Fibroblast of upper back skin (primary cell): ENCODE measurements around the gene NEK9.
"Not testable (repeated sequence)": the region's sequence is repeated elsewhere in the genome, so short reads cannot be mapped to it uniquely, and the experiment has no call there.

Source experiments
- DNase-seq: peaks from one replicate; pipeline ENCODE4 v3.0.0-alpha.2; 2013

Gene NEK9

DNA sequence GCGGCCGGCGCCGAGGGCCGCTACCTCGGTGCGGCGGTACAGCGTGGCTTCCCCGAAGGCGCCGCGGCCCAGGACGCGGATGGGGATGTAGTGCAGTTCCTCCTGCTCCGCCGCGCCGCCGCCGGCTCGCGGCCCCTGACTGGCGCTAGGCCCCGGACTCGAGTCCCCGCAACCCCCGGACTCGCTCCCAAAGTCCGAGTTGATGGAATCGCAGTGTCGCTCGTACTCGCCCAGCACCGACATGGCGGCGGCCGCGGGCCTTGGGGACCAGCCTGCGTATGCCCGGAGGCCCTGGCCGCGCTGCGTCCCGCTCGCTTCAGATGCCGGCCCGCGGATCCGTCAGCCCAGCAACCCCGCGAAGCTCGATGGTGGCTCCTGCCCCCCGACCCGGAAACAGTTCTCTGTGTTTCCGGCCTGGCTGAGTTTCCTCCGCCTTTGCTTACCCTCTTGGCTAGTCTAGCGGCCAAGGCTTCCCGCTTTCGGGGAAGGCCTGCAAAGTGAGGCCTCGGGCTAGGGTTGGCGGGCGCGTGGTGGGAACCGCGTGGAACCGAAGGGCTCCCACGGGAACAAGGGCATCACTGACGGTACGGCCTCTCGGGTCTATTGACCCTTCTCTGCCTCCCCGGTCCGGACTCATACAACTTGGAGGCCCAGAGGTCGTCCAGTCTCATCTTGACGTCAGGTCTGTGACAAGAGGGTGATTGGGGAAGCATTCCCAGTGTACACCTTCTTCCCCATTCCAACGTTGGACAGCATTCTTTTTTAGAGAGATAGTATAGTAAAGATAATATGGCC, at the start of gene NEK9:
Gene NEK9, minus strand, starts transcription at position 370 of the 795 bp plus-strand sequence. Its CDS starts 127 bp downstream, at position 243.
- DNase-seq: peak; percentile 81

DNA sequence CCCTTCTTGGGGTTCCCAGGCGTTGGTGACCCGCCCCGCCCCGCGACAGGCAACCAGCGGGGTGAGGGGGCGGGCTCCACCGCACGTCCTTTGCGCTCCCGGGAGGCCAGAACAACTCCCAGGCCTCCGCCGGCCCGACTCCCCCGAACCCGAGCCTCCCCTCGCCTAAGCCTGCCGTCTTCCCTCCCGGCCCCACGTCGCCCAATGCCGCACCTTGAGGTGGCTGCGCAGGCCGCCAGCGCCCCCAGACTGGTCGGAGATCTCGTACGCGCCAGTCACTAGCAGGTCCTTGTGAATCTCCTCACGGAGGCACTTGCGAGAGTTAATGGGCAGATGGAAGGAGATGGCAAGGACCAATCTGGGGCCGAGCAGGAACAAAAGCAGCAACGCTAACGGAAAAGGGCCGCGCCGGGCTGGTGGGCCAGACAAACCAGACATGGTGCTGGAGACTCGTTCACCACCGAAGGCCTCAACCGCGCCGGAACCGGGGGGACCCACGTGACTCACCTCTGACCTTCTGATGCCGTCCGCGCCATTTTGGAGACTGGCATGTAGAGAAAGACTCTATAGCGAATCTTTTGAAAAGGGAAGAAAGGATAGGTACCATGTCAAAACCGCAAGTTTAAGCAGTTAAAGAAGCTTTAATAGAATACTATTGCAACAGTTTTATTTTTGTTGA, 49.4 kb upstream of the NEK9 start, which contains the start of gene TMED10:
Gene TMED10, minus strand, starts transcription at position 471 of the 679 bp plus-strand sequence. Its CDS starts 33 bp downstream, at position 438.
- peak; percentile 87 for DNase-seq

DNA sequence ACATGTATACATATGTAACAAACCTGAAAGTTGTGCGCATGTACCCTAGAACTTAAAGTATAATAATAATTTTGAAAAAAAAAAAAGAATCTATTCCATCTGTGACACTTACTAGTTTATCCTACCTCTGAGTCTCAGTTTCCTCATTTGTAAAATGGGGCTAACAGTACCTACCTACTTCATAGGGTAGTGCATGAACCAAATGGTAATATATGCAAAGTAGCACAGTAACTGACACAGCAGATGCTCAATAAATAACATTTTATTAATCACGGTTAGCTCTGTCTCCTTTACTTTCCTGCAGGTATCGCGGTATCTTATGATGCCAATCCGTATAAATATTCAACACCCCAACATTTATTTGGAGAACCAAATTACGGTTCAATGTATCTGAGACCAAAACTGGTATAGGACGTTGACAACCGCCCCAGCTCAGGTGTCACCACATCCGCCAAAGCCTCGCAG, 48.9 kb upstream of the NEK9 start:
- no peak for DNase-seq

DNA sequence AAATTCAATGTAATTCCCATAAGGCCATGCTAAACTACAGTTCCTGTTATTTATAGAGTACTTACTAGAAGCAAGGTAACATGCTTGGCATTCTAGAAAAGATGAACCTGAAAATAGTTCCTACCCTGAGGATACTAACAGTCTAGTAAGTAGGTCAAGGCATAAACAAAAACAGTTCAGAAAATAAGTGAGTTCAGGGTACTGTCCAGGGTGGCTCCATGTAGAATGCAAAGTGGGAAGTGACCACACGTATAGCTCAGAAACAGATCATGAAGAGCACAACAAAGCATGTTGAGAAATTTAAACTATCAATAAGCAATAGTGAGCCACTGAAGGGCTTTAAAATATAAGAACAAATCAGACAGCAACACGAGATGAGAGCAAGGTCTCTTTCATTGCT, 47.2 kb upstream of the NEK9 start:
- DNase-seq: no peak

DNA sequence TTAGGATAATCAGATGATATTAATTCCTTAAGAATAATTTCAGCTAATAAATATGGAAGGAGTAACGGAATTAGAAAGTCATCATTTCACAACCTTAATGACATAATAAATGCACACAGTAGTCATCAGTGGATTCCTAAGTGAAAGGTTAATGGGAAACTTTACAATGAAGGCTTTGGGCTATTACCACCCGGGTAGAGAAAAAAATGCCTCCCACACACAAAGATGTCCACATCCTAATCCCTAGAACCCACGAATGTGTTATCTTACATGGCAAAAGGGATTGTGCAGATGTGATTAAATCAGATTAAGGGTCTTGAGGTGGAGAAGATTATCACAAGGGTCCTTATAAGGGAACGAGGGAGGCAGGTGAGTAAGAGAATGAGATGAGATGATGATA, 43.9 kb upstream of the NEK9 start:
- no peak for DNase-seq

DNA sequence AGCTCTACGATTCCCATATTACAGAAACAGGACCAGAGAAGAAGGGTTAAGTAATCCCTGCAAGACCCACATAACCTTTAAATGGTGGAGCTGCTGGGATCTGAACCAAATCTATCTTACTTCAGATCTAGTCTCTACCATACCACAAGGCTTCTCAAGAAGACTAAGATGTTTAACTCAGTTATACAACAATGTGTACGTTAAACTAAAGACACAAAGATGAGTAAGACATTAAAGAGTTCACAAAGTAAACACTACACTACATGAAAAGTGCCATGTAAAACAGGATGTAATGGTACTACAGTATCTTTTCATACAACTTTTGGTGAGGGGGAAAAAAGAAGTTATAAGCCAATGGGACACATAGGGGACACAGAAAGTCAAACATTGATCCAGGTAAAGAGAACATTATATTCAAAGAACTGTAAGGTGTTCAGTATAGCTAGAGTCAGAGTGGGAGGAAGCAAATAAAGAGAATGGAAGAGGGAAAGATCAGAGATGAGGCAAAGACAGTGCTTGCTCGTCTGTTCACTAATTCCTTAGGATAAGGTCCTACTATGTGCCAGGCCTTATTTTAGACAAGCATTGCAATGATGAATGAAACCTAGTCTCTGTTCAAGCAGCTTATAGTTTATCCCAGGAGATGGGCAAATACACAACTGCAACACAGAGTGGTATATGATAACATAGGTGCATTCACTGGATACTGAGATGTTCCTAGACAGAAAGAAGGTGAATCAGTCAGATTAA, 41.9 kb upstream of the NEK9 start:
- DNase-seq: no peak

DNA sequence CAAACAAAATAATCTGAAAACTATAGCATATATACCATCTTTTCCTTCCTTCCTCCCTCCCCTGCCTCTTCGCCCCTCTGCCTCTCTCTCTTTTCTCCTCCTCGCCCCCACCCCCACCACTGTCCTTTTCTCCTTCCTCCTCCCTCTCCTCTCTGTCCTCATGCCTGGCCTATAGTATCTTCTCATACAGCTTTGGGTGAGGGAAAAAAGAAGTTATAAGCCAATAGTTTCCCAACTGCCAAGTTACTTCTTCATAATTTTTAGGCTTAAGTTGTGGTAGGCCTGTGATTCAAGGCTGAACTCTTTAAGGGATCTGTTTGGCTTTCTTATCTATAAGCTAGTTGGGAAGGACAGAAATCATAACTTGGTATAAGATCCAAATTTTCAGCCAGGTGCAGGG, 40.5 kb upstream of the NEK9 start:
- no peak for DNase-seq

DNA sequence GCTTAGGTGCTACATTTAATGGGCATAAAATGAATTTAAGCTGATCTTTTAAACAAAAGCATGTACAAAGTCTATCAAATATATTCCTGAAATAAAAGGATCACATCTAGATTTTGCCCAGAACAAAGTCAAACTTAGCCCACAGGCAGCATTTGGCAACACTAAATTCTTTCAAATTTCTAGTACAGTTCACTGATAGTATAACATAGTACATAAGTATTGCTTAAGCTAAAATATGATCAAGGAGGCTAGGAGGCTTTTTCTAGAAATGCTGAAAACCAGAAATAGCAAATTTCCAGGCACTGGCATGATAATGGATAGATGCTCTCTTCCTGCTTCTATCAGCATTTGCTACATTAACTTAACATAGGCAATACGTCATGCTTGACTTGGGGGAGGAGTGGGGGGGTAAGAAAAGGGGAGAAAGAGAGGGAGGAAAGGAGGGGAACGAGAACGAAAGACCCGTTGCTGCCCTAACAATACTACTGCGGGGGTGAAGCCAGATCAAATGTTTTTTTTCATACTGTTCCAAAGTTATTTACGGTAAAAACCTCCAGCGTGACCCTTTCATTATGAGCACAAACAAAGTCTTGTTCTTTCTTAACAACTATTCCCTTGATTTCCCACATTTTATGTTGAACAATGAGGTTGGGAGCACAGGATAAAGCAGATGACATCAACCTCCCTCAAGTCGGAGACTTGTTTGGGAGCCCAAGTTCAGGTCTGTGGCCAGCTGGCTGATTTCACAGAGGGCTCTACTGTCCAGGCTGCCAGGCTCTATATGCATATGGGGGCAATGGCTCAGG, 38.9 kb upstream of the NEK9 start:
- DNase-seq: no peak

DNA sequence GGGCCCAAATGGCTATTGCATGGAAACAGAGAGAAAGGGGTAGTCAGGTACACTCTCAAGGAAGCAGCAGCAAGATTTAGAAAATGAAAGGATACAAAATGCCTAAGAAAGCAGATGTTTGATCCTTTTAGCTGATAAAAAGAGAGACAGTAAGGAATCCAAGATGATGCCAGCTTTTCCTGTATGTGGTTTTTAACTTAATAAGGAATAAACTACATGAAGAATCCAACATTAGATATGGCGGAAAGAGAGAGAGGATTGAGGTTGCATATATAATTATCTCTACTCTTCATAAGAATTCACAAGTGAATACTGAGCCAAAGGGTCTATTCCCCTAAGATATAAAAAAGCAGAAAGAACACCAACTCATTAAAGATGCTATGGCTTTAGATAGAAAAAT, 38.0 kb upstream of the NEK9 start:
- DNase-seq: no peak

DNA sequence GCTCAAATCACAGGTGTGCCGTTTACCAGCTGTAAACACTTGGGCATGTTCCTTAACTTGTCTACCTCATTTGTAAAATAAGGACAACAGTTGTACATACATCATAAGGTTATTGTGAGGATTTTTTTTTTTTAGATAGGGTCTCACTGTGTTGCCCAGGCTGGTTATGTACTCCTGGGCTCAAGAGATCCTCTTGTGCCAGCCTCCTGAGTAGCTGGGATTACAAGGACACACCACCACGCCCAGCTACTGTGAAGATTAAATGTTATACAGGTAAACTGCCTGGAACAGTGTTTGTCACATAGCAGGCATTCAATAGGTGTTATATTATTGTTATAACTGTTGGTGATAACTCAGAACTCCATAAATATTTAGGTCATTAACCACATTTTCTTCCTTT, 36.8 kb upstream of the NEK9 start:
- no peak for DNase-seq

DNA sequence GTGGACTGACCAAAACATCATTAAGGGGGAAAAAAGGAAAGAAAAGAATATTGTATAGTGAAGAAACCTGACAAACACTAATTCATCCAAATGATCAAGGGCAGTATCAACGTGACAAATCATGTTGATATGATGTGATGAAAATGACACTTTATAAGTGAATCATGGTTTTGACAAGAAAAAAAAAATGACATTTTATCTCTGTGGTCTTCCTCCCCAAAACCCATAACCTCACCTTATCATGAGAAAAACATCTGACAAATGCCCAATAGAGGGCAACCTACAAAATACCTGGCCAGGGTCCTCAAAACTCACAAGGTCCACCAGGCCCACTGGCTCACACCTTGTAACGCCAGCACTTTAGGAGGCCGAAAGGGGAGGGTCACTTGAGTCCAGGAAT, 35.8 kb upstream of the NEK9 start:
- no peak for DNase-seq

DNA sequence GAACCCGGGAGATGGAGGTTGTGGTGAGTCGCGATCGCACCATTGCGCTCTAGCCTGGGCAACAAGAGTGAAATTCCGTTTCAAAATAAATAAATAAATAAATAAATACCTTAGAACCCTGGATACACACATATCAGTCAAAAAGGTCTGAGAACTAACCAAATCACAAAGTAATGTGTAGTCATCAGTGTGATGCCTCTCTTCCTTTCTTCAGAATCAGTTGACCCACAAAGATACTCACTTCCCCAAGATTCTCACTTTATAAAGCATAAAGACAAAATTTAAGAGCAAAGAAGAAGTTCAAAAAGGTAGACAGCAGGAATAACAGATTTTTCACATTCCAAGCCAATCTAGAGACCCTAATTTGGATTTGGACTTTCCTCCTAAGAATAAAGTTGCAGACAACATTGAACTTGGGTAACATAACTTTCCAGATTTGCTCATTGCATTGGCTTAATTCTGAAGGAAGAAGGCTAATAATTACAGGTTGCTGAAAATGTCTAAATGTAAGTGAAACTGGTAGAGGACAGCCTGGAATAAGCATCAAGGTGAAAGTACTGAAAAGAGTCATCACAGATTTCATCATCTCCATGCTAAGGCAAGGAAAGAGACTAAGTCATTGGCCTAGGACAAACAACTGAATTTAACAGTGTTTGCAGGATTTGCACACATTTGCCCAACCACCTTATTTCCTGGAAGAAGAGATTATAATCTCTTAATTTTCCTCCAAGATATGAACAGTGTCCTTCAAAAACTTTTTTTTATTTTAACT, 32.2 kb upstream of the NEK9 start:
- no peak for DNase-seq

DNA sequence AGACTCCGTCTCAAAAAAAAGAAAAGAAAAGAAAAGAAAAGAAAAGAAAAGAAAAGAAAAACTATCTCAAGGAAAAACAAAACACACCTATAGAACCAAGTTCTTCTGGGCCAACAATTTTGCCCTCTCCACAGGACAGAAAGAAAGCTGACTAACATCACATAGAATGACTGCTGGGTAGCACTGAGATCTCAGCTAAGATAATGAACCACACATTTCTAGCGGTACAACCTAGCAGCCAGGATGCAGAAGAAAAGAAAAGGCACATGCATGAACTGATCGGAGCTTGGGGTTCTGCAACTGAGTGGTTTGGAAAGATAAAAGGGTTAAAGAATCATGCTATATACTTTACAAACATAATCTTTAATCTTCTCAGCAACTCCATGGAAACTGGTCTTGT, 30.1 kb upstream of the NEK9 start:
- no peak for DNase-seq

DNA sequence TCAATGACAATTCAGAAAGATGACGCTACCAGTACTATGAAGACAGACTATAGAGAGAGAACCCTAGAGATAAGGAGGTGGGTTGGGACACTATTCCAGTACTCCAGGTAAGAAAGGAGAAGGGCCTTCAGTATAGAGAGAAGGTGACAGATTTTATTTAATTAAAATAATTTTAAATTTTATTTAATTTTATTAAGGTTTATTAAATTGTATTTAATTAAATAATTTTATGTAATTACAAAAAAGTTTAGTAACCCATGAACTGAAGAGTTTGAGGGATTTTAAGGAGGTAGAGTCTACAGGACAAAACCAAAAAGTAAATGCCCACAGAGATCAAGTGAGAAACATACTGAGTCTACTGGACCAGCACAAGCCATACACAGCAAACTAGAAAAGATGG, 29.3 kb upstream of the NEK9 start:
- no peak for DNase-seq

DNA sequence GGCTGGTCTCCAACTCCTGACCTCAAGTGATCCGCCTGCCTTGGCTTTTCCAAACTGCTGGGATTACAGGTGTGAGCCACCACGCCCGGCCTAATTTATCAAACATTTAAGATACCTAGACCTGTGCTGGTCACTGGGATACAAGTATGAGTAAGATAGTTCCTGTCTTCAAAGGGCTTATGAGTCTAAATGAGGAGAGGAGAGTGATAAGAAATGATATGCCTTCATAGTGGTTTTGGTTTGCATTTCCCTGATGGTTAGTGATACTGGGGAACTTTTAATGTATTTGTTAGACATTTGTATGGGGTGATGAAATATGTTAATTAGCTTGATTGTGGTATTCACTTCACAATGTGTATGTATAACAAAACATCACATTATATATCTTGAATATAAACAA, 28.3 kb upstream of the NEK9 start:
- DNase-seq: no peak

DNA sequence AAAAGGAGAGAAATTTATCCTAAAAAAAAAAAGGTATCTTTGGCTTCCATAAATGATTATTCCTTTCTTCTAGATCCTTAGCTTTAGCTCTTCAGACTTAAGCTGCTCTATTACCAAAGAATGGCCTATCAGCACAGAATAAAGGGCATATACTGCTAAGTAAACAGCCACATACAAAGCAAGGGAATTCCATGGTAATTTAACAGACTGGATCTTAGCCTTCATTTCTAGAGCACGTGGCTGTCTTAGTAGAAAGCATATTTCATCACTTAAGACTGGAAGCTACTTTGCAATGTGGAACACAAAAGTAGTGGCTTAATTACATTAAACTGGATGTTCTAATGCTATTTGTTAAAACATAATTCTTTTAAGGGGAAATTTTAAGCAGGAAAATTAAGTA, 26.4 kb upstream of the NEK9 start:
- no peak for DNase-seq

DNA sequence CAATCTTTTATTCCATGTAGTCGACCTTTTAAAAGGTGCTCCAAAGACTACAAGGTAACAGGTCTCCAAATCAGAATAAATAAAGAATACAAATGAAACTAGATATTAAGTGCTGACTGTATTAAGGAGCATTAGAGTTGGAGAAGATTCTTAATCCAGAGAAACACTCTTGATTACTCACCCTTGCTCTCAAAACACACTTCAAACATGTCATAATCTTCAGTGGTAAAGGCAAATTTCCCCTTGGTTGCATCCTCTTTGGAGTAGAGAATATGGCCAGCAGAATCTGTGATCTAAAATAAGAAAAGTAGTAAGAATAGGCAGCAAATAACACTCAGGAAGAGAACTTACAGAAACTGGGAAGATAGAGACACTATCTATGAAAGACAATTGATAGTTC, 25.0 kb upstream of the NEK9 start:
- no peak for DNase-seq

DNA sequence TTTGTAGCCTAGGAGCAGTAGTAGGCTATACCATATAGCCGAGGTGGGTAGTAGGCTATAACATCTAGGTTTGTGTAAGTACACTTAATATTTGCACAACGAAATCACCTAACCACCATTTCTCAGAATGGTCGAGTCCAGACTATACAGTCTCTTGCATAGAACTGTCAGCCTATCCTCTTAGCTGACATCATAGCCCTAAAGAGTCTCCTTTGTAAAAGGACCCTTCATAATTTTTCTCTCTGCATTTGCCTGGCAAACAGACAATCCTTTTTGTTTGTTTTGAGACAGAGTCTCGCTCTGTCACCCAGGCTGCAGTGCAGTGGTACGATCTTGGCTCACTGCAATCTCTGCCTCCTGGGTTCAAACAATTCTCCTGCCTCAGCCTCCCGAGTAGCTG, 23.8 kb upstream of the NEK9 start:
- not testable (repeated sequence) for DNase-seq

DNA sequence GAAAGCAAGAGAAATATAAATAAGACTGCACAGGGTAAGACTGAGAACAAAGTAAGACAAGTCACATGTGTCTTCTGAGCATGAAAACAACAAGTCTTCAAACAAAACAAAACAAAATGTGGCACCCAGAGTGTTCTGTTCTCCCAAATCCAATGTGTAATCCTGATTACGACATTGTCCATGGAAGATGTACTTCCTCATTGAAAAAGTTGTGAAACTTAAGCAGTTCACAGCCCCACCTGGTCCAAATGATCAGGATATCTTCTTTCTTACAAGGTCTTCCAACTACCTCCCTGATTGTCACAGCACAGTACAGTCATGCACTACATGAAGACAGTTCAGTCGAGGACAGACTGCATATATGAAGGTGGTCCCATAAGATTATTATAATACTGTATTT, 23.3 kb upstream of the NEK9 start:
- DNase-seq: no peak

DNA sequence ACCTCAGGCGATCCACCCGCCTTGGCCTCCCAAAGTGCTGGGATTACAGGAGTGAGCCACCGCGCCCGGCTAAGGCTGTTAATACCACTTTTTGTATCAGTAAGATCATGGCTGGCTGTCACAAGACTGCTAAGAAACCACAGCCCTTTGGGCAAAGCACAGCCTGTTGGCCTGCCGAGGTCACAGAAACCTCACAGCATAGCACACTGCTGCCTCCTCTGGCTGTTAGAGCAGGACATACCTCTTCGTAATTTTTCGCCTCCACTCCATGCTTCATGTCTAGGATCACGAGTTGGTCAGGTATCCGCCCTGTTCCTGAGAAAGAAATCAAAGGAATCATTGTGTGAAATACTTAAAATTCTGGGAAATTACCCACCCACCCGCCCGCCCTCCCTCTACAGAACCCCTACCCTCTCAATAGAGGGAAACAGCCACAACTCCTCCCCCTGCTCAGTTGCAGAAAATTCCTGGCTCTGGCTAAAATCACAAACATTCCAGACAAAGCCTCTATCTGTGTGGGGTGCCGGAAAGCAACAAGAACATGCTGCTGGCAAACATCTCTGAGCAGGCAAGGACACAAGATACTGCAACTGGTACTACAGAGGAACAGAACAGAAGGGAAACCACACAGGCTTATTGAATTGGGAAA, 20.7 kb upstream of the NEK9 start:
- DNase-seq: peak; percentile 76

DNA sequence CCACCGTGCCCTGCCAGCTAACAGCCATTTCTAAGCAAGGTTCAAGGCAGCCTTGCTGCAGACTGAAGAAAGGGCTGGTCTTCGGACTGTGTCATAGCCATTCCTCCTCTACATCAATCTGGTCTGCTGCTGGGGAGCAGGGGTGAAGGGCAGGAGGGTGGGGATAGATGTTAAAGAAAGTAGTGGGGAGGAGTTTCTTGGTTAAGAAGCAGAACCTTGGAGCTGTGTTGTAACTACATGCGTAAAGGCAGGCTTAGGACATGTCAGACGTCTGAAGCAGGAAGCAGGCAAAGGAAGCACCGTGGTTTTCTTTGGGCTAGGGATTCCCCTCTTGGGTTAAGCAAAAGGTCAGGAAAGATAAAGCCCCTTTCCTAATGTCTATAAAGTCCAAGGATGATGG, 18.1 kb upstream of the NEK9 start:
- no peak for DNase-seq
